GM12801 (cell line): ENCODE data around the gene RNF111.

Experiments
- TF ChIP-seq, protein P1 (sequence below): IDR thresholded peaks from one replicate; pipeline ENCODE4 v1.5.1; 2011; ENCODE audit warnings: control low read depth; ENCODE audit not compliant: insufficient read length; ENCODE audit errors: extremely low read depth

The RNF111 gene

DNA sequence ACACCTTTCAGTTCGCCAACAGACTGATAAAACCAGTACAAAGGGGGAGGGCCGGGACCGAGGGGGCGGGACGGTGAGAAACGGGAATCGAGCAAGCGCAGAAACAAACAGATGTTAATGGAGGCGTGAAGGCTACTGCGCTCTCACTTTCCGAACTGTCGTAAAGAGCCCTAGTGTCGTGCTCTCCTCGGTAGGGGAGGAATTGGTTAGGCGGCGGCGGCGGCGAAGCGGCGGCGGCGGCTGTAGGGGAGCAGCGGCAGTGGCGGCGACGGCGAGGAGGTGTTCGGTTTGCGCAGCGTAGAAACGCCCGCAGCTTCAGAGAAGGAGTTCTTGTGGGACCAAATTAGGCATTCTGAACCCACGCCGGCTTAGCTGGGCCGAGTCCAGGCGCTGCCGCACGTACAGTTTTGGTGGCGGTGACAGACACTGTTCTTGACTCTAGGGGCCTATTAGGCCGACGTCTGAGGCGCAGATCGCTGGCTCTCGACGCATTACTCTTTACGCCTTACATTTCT, at the start of gene RNF111:
TSS of gene RNF111 (plus strand) at position 173 of the 515 bp plus-strand sequence. CDS start 43,160 bp downstream, outside the sequence.
- TF ChIP-seq, protein P1, sequence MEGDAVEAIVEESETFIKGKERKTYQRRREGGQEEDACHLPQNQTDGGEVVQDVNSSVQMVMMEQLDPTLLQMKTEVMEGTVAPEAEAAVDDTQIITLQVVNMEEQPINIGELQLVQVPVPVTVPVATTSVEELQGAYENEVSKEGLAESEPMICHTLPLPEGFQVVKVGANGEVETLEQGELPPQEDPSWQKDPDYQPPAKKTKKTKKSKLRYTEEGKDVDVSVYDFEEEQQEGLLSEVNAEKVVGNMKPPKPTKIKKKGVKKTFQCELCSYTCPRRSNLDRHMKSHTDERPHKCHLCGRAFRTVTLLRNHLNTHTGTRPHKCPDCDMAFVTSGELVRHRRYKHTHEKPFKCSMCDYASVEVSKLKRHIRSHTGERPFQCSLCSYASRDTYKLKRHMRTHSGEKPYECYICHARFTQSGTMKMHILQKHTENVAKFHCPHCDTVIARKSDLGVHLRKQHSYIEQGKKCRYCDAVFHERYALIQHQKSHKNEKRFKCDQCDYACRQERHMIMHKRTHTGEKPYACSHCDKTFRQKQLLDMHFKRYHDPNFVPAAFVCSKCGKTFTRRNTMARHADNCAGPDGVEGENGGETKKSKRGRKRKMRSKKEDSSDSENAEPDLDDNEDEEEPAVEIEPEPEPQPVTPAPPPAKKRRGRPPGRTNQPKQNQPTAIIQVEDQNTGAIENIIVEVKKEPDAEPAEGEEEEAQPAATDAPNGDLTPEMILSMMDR, result no peak

DNA sequence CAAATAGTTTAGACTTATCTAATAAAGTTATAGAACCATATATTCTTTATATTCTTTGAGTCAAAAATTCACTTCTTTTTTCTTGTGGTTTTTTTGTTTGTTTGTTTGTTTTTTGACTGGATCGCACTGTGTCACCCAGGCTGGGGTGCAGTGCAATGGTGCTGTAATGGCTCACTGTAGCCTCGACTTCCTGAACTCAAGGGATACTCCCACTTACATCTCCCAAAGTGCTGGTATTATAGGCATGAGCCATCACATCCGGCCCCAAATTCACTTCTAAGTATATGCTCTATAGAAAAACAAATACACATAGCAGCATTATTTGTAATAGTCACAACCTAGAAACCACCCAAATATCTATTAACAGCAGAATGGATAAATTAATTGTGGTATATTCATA, 40.3 kb upstream of the RNF111 start:
- TF ChIP-seq, protein P1, result no peak

DNA sequence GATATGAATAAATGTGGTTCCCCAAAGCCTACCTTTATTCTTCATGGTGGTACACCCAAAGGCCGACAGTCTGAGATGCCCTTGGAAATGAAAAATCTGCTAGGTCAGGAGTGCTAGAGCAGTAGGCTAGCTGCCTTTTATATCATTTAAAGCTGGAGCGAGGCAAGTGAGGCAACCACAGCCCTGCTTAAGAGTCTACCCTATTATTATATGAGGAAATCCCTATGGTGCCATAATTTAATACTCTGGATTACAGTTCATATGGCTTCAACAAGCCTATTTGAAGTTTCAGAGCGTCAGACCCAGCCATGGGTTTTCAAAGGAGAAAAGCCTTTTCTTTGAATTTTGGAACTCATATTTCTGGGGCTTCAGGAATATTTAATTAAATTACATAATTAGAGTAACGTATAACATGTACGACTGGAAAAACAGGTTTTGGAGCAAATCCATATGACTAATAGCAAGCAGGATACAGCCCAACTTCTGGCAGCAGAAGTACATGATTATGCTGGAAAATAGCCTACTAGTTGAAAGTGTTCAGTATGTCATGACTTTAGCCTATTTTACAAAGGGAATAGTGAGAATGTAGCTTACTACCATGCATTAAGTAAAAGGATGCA, 36.0 kb upstream of the RNF111 start:
- TF ChIP-seq, protein P1, result no peak

DNA sequence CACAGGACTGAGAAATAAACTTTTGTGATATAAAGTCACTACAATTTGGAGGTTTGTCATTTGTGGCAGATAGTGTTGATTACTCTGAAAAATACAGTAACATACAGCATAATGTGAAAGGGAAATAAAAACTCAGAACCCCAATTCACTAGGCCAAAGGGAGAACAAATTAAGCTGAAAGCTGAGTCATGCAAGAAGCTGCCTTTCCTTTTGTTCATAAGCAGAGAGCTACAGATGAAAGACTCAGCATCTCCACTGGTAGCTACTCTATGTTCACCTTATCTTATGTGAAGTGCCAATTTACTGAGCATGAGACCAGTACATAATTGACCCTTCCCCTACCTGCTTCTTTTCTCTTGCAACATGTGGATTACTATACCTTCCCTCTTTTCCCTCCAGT, 34.7 kb upstream of the RNF111 start:
- TF ChIP-seq, protein P1, result no peak

DNA sequence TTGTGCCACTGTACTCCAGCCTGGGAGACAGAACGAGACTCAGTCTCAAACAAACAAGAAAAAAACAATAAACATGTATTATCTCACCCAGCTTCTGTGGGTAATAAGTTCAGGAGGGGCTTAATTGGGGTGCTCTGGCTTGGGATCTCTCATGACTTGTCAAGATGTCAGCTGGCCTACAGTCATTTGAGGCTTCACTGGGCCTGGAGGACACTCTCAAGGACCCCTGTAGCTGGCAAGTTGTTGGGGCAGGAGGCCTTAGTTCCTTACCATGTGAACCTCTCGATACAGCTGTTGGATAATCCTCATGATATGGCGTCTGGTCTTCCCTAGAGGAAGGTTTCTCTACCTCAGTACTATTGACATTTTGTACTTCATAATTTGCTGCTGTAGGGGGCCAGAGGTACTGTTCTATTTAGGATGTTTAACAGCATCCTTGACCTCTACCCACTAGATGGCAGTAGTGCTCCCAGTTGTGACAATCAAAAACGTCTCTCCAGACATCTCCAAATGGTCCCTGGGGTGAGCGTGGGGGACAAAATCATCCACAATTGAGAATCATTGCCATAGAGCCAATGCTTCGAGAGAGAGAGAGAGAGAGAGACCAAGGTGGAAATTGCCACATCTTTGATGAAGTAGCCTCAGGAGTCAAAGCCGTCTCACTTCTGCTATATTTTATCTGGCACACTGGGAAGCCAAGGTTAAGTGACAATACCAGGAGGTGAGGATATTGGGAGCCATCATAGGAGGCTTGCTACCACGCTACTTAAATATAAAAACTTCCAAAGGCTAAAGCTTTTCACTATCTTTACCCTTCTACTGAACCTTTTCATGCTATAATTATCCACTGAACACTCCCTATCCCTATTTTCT, 30.1 kb upstream of the RNF111 start:
- TF ChIP-seq, protein P1, result no peak

DNA sequence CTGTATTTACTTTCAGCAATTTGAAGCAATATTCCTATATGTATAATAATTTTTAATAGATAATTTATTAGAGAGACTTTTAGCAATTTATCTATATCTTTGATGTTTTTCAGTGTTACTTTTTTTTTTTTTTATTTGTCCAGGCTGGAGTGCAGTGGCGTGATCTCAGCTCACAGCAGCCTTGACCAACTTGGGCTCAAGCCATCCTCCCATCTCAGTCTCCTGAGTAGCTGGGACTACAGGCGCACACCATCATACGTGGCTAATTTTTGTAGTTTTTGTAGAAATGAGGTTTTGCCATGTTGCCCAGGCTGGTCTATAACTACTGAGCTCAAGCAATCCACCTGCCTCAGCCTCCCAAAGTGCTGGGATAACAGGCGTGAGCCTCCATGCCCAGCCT, 28.7 kb upstream of the RNF111 start:
- TF ChIP-seq, protein P1, result no peak

DNA sequence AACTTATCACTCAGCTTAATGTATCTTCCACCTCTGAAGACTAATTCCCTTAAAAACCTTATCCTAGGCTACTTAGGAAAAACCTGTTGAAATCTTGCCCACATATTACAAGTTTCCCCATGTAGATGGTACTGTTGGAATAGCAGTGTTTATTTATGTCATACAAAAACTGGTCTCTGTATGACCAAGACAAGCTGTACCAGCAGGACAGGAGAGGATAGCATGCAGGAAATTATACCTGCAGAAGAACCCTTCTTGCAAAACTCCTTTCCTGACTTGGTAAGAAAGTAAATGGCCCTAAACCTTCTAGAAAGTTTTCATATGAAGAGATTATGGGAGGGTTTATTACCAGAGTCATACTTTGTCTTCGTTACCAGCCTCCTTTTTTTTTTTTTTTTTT, 25.3 kb upstream of the RNF111 start:
- TF ChIP-seq, protein P1, result no peak
